ENCODE measurements around the gene HBA2.
"Not testable (repeated sequence)": the region's sequence is repeated elsewhere in the genome, so short reads cannot be mapped to it uniquely, and the experiment has no call there.

Gene HBA2

GRCh38 chr16:172374-172941 lies at the start of gene HBA2:
Gene HBA2, plus strand, starts transcription at chr16:172876. Its CDS starts 37 bp downstream, at chr16:172913.
- DNase-seq (ENCODE audit: low read depth) = not testable (repeated sequence)

GRCh38 chr16:123558-124350 lies 48.9 kb upstream of the HBA2 start:
- DNase-seq (ENCODE audit: low read depth) = not testable (repeated sequence)

- no peak for DNase-seq (ENCODE audit: low read depth)
Observed at GRCh38 chr16:125011-125410, 47.7 kb upstream of the HBA2 start.

GRCh38 chr16:129075-129474 lies 43.6 kb upstream of the HBA2 start:
- DNase-seq (ENCODE audit: low read depth) = no peak

- no peak for DNase-seq (ENCODE audit: low read depth)
Observed at GRCh38 chr16:130533-131173, 42.0 kb upstream of the HBA2 start.

DNA sequence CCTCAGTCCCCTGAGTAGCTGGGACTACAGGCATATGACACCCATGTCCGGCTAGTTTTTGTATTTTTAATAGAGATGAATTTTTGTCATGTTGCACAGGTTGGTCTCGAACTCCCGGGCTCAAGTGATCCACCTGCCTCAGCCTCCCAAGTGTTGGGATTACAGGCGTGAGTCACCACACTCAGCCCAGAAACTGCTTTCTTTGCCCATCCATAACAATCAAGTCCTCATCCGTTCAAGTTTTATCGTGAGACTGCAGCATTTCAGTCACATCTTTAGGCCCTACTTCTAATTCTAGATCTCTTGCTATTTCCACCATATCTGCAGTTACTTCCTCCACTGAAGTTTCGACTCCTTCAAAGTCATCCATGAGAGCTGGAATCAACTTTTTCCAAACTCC lies 40.6 kb upstream of the HBA2 start:
- DNase-seq (ENCODE audit: low read depth) = no peak

- DNase-seq (ENCODE audit: low read depth) = no peak
Observed at GRCh38 chr16:133716-134115, 39.0 kb upstream of the HBA2 start.

DNA sequence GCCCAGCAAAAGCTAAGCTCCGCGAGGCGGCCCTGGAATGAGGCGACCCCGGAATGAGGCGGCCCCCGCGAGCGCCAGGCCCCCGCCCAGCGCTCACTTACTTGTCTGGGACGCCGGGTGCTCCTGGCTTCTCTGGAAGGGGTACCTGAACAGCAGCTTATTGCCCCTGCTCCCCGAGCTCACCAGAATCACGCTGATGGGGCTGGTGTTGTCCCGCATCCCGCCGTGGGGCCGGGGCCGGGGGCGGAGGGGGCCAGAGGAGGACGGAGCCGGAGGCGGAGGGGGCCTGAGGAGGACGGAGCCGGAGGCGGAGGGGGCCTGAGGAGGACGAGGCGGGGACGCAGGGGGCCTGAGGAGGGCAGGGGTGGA lies 34.6 kb upstream of the HBA2 start:
- peak; percentile 18 for DNase-seq (ENCODE audit: low read depth)

DNA sequence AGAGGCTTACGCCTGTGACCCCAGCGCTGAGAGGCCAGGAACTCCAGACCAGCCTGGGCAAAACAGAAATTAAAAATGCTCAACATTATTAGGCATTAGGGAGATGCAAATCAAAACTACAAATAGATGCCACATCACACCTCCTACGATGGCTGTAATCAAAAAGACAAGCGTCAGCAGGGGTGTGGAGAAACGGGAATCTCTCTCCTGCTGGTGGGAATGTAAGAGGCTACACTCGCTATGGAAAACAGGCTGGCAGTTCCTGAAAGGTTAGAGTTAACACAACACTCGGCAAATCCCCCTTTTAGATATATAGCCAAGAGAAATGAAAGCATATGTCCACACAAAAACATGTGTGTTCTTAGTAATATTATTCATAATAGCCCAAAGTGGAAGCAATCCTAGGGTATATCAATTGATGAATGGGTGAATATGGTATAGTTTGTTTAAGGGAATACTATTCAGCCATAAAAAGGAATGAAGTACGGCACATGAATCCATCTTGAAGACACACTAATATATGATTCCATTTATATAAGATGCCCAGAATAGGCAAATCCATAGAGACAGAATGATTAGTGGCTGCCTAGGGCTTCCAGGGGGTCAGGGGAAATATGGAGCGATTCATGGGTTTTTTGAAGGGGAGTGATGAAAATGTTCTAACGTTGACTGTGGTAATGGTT lies 32.4 kb upstream of the HBA2 start:
- no peak for DNase-seq (ENCODE audit: low read depth)

- no peak for DNase-seq (ENCODE audit: low read depth)
Observed at GRCh38 chr16:142405-142967, 30.2 kb upstream of the HBA2 start.

DNA sequence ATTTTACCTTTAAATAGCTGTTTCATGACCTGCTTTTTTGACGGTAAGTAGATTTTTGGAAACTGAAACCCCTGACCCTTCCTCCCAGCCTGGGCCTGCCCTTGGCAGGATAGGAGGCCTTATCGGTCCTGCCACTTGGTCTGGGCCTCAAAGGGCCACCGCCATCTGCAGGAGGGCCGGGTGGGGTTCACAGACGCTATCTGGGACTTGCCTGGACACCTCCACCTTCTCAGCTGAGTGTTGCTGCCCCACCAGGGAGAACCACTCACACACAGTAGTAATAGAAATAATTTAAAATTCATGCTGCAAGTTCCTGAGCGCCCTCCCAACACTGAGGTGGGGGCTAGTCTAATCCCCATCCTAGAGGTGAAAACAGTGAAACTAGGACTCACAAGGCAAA lies 29.6 kb upstream of the HBA2 start:
- no peak for DNase-seq (ENCODE audit: low read depth)

GRCh38 chr16:143456-143855 lies 29.2 kb upstream of the HBA2 start:
- DNase-seq (ENCODE audit: low read depth) = no peak

DNA sequence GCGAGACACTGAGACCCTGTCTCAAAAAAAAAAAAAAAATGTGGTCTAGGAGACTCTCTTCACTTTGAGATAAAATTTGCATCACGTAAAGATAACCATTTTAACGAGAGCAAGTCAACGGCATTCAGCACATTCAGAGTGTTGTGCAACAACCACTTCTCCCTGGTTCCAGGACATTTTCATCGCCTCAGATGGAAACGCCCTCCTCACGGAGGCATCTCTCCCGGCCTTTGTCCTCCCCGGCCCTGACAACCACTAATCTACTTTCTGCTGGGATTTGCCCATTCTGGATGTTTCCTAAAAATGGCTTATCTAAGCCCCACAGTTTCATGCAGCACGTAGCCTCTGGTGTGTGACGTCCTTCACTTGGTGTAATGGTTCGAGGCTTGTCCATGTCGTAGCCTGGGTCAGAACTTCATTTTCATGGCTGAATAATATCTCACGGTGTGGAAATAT lies 27.9 kb upstream of the HBA2 start:
- DNase-seq (ENCODE audit: low read depth) = no peak

- DNase-seq (ENCODE audit: low read depth) = no peak
Observed at GRCh38 chr16:146646-147045, 26.0 kb upstream of the HBA2 start.

DNA sequence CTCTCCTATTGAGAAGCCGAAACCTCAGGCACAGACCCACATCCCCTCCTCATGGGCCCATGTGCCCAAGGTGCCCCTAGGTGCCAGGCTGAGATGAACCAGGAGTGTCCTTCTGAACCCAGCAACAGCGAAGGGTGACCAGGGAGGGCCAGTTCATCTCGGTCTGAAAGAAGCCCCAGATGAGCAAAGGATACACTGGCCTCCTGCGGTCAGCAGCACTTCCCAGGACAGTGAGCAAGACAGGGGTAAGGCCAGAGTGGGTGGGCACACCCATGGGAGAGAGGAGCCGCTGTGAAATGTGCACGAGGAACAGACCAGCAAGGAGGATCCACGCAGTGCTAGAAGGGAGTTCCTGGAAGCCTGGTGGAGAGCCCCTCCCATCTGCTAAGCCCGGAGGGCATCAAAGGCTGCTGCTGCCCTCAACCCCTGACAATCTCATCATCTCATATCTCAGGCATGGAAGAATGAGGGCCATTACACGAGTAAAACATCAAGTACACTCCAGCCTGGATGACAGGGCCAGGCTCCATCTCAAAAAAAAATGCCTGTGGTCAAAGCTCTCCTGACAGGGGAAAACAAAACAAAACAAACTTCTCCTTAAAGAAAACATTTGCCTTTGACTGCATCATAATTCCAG lies 23.5 kb upstream of the HBA2 start:
- no peak for DNase-seq (ENCODE audit: low read depth)

DNA sequence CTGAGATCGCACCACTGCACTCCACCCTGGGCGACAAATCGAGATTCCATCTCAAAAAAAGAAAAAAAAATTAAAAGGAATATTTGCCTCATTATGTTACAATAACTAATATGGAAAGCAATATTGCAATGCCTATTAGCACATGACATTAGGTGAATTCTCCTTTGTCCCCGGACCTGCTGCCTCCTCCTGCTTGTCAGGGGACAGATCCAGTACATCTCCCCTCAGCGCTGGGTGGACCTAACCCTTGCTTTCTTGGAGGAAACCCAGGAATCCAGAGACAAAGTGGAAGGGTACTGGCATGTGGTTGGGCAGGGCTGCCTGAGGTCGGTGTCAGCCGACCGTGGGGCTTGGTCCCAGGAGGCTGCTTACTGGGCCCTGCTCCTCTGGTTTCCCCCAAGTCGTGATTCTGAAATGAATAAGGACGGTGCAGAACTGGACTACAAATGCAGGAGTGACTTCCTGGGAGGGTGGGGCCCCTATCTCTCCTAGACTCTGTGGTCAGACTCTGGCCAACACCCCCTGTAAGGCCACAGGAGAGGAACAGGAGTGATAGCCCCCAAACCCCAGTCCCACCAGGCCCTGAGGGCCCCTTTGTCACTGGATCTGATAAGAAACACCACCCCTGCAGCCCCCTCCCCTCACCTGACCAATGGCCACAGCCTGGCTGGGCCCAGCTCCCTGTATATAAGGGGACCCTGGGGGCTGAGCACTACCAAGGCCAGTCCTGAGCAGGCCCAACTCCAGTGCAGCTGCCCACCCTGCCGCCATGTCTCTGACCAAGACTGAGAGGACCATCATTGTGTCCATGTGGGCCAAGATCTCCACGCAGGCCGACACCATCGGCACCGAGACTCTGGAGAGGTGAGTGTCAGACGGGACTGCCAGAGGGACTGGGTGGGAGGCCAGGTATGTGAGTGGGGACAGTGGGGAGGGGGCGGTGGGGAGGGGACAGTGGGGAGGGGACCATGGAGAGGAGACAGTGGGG lies 20.2 kb upstream of the HBA2 start, which contains the start of gene HBZ:
Gene HBZ (plus strand): TSS at position 504 of the 988 bp plus-strand sequence. CDS start 266 bp downstream, at position 770.
- DNase-seq (ENCODE audit: low read depth) = no peak

- DNase-seq (ENCODE audit: low read depth) = not testable (repeated sequence)
Observed at GRCh38 chr16:153129-153521, 19.6 kb upstream of the HBA2 start.

DNA sequence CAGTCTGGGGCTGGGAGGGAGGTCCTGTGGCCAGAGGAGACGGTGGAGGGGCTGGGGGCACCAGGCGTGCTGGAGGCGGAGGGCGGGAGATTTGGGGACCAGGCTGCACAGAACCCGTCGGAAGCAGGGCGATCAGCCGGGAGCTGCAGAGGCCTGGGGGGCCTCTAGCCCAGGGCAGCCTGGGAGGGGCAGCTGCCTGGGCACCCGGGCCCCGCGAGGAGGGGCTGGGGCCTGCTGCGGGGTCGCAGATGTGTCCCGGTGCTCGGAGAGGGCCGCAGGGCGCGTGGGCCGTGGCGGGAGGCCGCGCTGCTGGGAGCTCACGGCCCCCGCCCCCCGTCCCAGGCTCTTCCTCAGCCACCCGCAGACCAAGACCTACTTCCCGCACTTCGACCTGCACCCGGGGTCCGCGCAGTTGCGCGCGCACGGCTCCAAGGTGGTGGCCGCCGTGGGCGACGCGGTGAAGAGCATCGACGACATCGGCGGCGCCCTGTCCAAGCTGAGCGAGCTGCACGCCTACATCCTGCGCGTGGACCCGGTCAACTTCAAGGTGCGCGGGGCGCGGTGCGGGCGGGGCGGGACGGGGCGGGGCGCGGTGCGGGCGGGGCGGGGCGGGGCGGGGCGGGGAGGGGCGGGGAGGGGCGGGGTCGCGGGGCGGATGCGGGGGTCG lies 19.0 kb upstream of the HBA2 start:
- DNase-seq (ENCODE audit: low read depth) = not testable (repeated sequence)

DNA sequence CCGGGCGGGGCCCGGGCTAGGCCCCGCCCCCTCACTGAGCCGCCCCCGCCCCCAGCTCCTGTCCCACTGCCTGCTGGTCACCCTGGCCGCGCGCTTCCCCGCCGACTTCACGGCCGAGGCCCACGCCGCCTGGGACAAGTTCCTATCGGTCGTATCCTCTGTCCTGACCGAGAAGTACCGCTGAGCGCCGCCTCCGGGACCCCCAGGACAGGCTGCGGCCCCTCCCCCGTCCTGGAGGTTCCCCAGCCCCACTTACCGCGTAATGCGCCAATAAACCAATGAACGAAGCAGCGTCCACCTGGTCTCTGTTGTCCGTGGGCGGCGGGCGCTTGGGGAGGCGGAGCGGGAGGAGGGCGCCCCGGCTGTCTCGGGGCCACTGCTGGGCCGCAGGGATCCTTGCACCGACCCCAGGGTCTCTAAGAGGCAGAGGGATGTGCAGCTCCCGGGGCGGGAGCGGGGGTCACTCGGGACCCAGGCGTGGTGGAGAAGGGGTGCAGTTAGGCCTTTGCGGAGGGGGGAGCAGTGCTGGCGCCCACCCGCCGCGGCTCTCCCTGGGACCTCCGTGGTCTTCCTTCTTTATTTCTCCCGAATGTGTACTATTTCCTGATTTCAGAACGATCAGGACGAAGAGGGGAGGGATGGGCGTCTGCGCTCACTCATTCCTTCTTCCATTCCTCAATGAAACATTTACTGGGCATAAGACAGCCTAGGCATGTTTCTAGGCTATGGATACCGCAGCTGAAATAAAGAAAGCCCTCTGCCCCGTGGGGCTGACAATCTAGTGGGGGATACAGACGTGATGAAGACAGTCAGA lies 18.3 kb upstream of the HBA2 start:
- DNase-seq (ENCODE audit: low read depth) = no peak
